ENCODE results near the gene SLX4IP. TPM values are rescaled to one million over a fixed set of nuclear protein-coding genes. Genes with fewer than 3 reads are reported as not detected.

Gene SLX4IP
- total and polyA plus RNA-seq, 2 donors (not counting 3 experiments of a cell fraction or from before 2014, with no cell fraction given) = 1.9 to 4.5 TPM

GRCh38 chr20:10555393-10555792 lies 120.3 kb downstream of the SLX4IP start:
- intact Hi-C loops (cut with micrococcal nuclease) = loop anchor here (5.0 to 10.0 kb wide), 5 partner anchors 42 to 941 kb away; no protein-coding TSS in a partner anchor
- no peaks in the 10 kb centered on the region for H3K9me1 ChIP-seq (replicated peaks; ENCODE audit: control insufficient read depth, extremely low read depth, insufficient read depth, low read length)
- no peak for FAIRE-seq
- BruUV-seq (replicated peaks) = no TSS peak
- CTCF ChIA-PET = interaction anchor here (1.5 to 1.6 kb wide), 2 partner anchors 81 to 119 kb away, joined by 5 read pairs; partner anchors contain the start of gene JAG1
- POLR2A ChIA-PET = no interaction called here
- no peaks in the 10 kb centered on the region for H3K36me3 ChIP-seq (ENCODE audit: control insufficient read depth in 2 of 2, extremely low read depth in 1 of 2, insufficient read depth in 2 of 2, low read length in 2 of 2)
- no peaks in the 10 kb centered on the region for H3K27me3 ChIP-seq (ENCODE audit: control insufficient read depth in 2 of 2, insufficient read depth in 2 of 2, low read length in 2 of 2)
- dilution Hi-C loops (cut with MboI; ENCODE audit: extremely low pct_ligation_motif_present, low sequenced_read_pairs) = no loop called here
- no peak overlapping the region for H3K9ac ChIP-seq (replicated peaks; ENCODE audit: extremely low read depth, insufficient read depth, low read length)
- no peak overlapping the region for H3K4me3 ChIP-seq (replicated peaks in 1 of 3; ENCODE audit: insufficient read depth in 1 of 3, low read depth in 1 of 3, low read length in 3 of 3)
- H3K9me3 ChIP-seq (replicated peaks; ENCODE audit: control insufficient read depth, insufficient read depth, low read length) = no peaks in the 10 kb centered on the region
- no peaks in the 10 kb centered on the region for H4K20me1 ChIP-seq (replicated peaks; ENCODE audit: control insufficient read depth, extremely low read depth, insufficient read depth, low read length)
- peak overlapping the region; percentile 10 for H3K27ac ChIP-seq (ENCODE audit: insufficient read depth, low read depth, low read length)
- peaks cover 19% of the 10 kb centered on the region for H3K4me1 ChIP-seq (ENCODE audit: control insufficient read depth, extremely low read depth, insufficient read depth, low read length)
- no peak overlapping the region for H3K4me2 ChIP-seq (ENCODE audit: insufficient read depth, low read length)
- no peak overlapping the region for H2AFZ ChIP-seq (ENCODE audit: low read depth, low read length)
- TF ChIP-seq GATA2 (IDR thresholded peaks at IDR 0.05; ENCODE audit: insufficient read depth, insufficient read length, low read depth, low read length) = no peak
- no peak for DNase-seq (ENCODE audit: low read depth, low spot score)
- no peaks in the 10 kb centered on the region for H3K79me2 ChIP-seq (ENCODE audit: control insufficient read depth, insufficient read depth, low read length)

GRCh38 chr20:10555865-10556308 lies 120.8 kb downstream of the SLX4IP start:
- H3K27ac ChIP-seq (ENCODE audit: insufficient read depth, low read depth, low read length) = peak overlapping the region; percentile 10
- BruUV-seq (replicated peaks) = no TSS peak
- H2AFZ ChIP-seq (ENCODE audit: low read depth, low read length) = no peak overlapping the region
- peak overlapping the region; percentile 3 for H3K4me2 ChIP-seq (ENCODE audit: insufficient read depth, low read length)
- POLR2A ChIA-PET = no interaction called here
- no peaks in the 10 kb centered on the region for H4K20me1 ChIP-seq (replicated peaks; ENCODE audit: control insufficient read depth, extremely low read depth, insufficient read depth, low read length)
- H3K9me3 ChIP-seq (replicated peaks; ENCODE audit: control insufficient read depth, insufficient read depth, low read length) = no peaks in the 10 kb centered on the region
- intact Hi-C loops (cut with micrococcal nuclease) (loop anchor here (5.0 to 10.0 kb wide), 5 partner anchors 41 to 941 kb away; no protein-coding TSS in a partner anchor), dilution Hi-C loops (cut with MboI; ENCODE audit: extremely low pct_ligation_motif_present, low sequenced_read_pairs) (no loop called here)
- H3K9me1 ChIP-seq (replicated peaks; ENCODE audit: control insufficient read depth, extremely low read depth, insufficient read depth, low read length) = no peaks in the 10 kb centered on the region
- DNase-seq (ENCODE audit: low read depth, low spot score) (peak; percentile 68), FAIRE-seq (peak; percentile 12)
- CTCF ChIA-PET = interaction anchor here (0.6 to 2.1 kb wide), 13 partner anchors 10 to 987 kb away, joined by 3 to 8 read pairs (median 4); partner anchors contain the start of gene JAG1
- peak; percentile 22 for TF ChIP-seq FOS (IDR thresholded peaks at IDR 0.05; ENCODE audit: borderline replicate concordance, insufficient read depth, low read length)
- no peak for TF ChIP-seq JUN (IDR thresholded peaks at IDR 0.05; ENCODE audit: borderline replicate concordance, insufficient read depth, insufficient read length, low read depth)
- no peak for TF ChIP-seq GATA2 (IDR thresholded peaks at IDR 0.05; ENCODE audit: insufficient read depth, insufficient read length, low read depth, low read length)
- no peak for TF ChIP-seq CTCF (IDR thresholded peaks at IDR 0.05; ENCODE audit: extremely low read depth in 1 of 2, insufficient read depth in 1 of 2, low read depth in 1 of 2, low read length in 2 of 2)
- H3K79me2 ChIP-seq (ENCODE audit: control insufficient read depth, insufficient read depth, low read length) = no peaks in the 10 kb centered on the region
- H3K4me1 ChIP-seq (ENCODE audit: control insufficient read depth, extremely low read depth, insufficient read depth, low read length) = peaks cover 19% of the 10 kb centered on the region
- no peak overlapping the region for H3K4me3 ChIP-seq (replicated peaks in 1 of 3; ENCODE audit: insufficient read depth in 1 of 3, low read depth in 1 of 3, low read length in 3 of 3)
- H3K27me3 ChIP-seq (ENCODE audit: control insufficient read depth in 2 of 2, insufficient read depth in 2 of 2, low read length in 2 of 2) = no peaks in the 10 kb centered on the region
- H3K36me3 ChIP-seq (ENCODE audit: control insufficient read depth in 2 of 2, extremely low read depth in 1 of 2, insufficient read depth in 2 of 2, low read length in 2 of 2) = no peaks in the 10 kb centered on the region
- H3K9ac ChIP-seq (replicated peaks; ENCODE audit: extremely low read depth, insufficient read depth, low read length) = no peak overlapping the region
